Body of pancreas (tissue), 4 donors: ENCODE data around the gene GPX3. TPM values are rescaled to one million over a fixed set of nuclear protein-coding genes. Genes with fewer than 3 reads are reported as not detected.

Experiments
- ATAC-seq: fragments of 150-250 bp; one replicate; pipeline ENCODE4 v1.9.1; 2016
- DNase-seq, 4 donors: peaks; one replicate each; pipeline ENCODE4 v3.0.0-alpha.2; 2019
- H3K27ac ChIP-seq, 4 donors: fragments of 200-600 bp; sonication (generic); 1 replicate in 3 of 4; 2 replicates in 1 of 4; pipeline versions ENCODE4 v1.5.1 to v1.6.1; 2016 to 2019; ENCODE audit warnings: mild to moderate bottlenecking in 1 of 4, mixed read lengths in 1 of 4, moderate library complexity in 1 of 4
- H3K27me3 ChIP-seq, 2 donors: fragments of 200-600 bp; sonication (generic); one replicate each; pipeline ENCODE4 v1.6.0; 2016; ENCODE audit warnings: mild to moderate bottlenecking in 1 of 2
- H3K36me3 ChIP-seq, 2 donors: fragments of 200-600 bp; sonication (generic); replicated peaks in 1 of 2; 2 replicates each; pipeline ENCODE4 v1.5.1; 2016; ENCODE audit warnings: low read depth in 2 of 2; ENCODE audit not compliant: insufficient read depth in 1 of 2
- H3K4me1 ChIP-seq: fragments of 200-600 bp; sonication (generic); one replicate; pipeline ENCODE4 v1.6.0; 2016
- H3K4me3 ChIP-seq, 2 donors: fragments of 200-600 bp; sonication (generic); 1 replicate in 1 of 2; 2 replicates in 1 of 2; pipeline ENCODE4 v1.5.1; 2016 to 2019
- H3K9me3 ChIP-seq, 3 donors: fragments of 200-600 bp; sonication (generic); 1 replicate in 2 of 3; 2 replicates in 1 of 3; pipeline ENCODE4 v1.5.1; 2016
- CTCF ChIP-seq, 7 experiments: fragments of 450-650 bp in 4 of 7; fragments of 200-600 bp in 3 of 7; sonication (generic) in 3 of 7; IDR thresholded peaks; one replicate each; pipeline ENCODE4 v1.5.1; 2016 to 2019; ENCODE audit warnings: antibody characterized with exemption in 7 of 7
- POLR2A ChIP-seq, 3 donors: fragments of 450-650 bp; IDR thresholded peaks; one replicate each; pipeline ENCODE4 v1.6.1; 2016; ENCODE audit warnings: antibody characterized with exemption in 3 of 3, mild to moderate bottlenecking in 2 of 3
- WGBS, 2 donors: methylation state at CpG; one replicate each; pipeline ENCODE4 v1.1.5; 2017; 5-methylcytosine and 5-hydroxymethylcytosine counted together
- intact Hi-C: fragments of 100-400 bp; cut with DNase I; formaldehyde crosslinking; loops from one replicate; pipeline ENCODE4 v1.15.1; 2023
- total RNA-seq, 2 donors: library from RNA; depleted of rRNA; stranded (reverse); fragments of >200 nt; gene quantifications; one replicate each; pipeline ENCODE4 v1.1.0, GENCODE V29; 2016

GPX3 gene
- total RNA-seq, 2 donors from 2014 or later = 686 to 1,482 TPM

GRCh38 chr5:151073280-151073679, 52.9 kb downstream of the GPX3 start:
- H3K4me3 ChIP-seq = no peak overlapping the region
- no peaks in the 10 kb centered on the region for H3K36me3 ChIP-seq
- intact Hi-C loops = loop anchor here (5.0 kb wide), 1 partner anchor 34 kb away; no protein-coding TSS in a partner anchor
- H3K27me3 ChIP-seq = no peaks in the 10 kb centered on the region
- ATAC-seq = no peak
- H3K4me1 ChIP-seq = peaks cover 78% of the 10 kb centered on the region
- DNase-seq = no peak
- no peak overlapping the region for H3K27ac ChIP-seq
- H3K9me3 ChIP-seq = no peaks in the 10 kb centered on the region
- TF ChIP-seq CTCF (IDR thresholded peaks at IDR 0.05) = no peak
- no peak for TF ChIP-seq POLR2A (IDR thresholded peaks at IDR 0.05)
- 90 to 95% methylated on average over 2 of the region's 2 CpGs for WGBS, 2 donors

GRCh38 chr5:151074557-151074956, 54.2 kb downstream of the GPX3 start:
- Histone ChIP-seq H3K27ac (no peak overlapping the region), H3K27me3 (no peaks in the 10 kb centered on the region), H3K36me3 (no peaks in the 10 kb centered on the region), H3K4me1 (peaks cover 78% of the 10 kb centered on the region), H3K4me3 (no peak overlapping the region), H3K9me3 (no peaks in the 10 kb centered on the region)
- WGBS, 2 donors = 95 to 96% methylated on average over 2 of the region's 2 CpGs
- TF ChIP-seq POLR2A (IDR thresholded peaks at IDR 0.05) = no peak
- TF ChIP-seq CTCF (IDR thresholded peaks at IDR 0.05) = no peak
- ATAC-seq (no peak), DNase-seq (no peak)
- intact Hi-C loops = loop anchor here (5.0 kb wide), 1 partner anchor 33 kb away; no protein-coding TSS in a partner anchor

GRCh38 chr5:151075698-151076331, 55.4 kb downstream of the GPX3 start:
- Histone ChIP-seq H3K4me3 (no peak overlapping the region), H3K27me3 (no peaks in the 10 kb centered on the region), H3K36me3 (no peaks in the 10 kb centered on the region), H3K9me3 (no peaks in the 10 kb centered on the region), H3K27ac (peak overlapping the region; percentile 4 to 96 (median 33)), H3K4me1 (peaks cover 70% of the 10 kb centered on the region)
- intact Hi-C loops = no loop called here
- no peak for TF ChIP-seq CTCF (IDR thresholded peaks at IDR 0.05)
- peak in 2 of 3 donors; percentile 10 to 26 for TF ChIP-seq POLR2A (IDR thresholded peaks at IDR 0.05)
- 30 to 39% methylated on average over 2 to 5 of the region's 5 CpGs for WGBS, 2 donors
- DNase-seq = peak; percentile 69 to 88 (median 82)
- peak; percentile 61 for ATAC-seq

- no peak for ATAC-seq
- no peak for DNase-seq
- intact Hi-C loops = no loop called here
- TF ChIP-seq POLR2A (IDR thresholded peaks at IDR 0.05) = no peak
- TF ChIP-seq CTCF (IDR thresholded peaks at IDR 0.05) = no peak
- no peak overlapping the region for H3K4me3 ChIP-seq
- H3K27me3 ChIP-seq = no peaks in the 10 kb centered on the region
- H3K27ac ChIP-seq = peak overlapping the region in 2 of 4 donors; percentile 3 to 96
- WGBS, 2 donors = 91 to 94% methylated on average over 6 of the region's 6 CpGs
- H3K9me3 ChIP-seq = no peaks in the 10 kb centered on the region
- no peaks in the 10 kb centered on the region for H3K36me3 ChIP-seq
- H3K4me1 ChIP-seq = peaks cover 63% of the 10 kb centered on the region
These were observed 56.2 kb downstream of the GPX3 start for GRCh38 chr5:151076616-151077015.

GRCh38 chr5:151077419-151077818, 57.0 kb downstream of the GPX3 start:
- intact Hi-C loops = no loop called here
- Histone ChIP-seq H3K27ac (peak overlapping the region in 3 of 4 donors; percentile 94 to 97 (median 96)), H3K36me3 (no peaks in the 10 kb centered on the region), H3K9me3 (no peaks in the 10 kb centered on the region), H3K4me1 (peaks cover 62% of the 10 kb centered on the region), H3K4me3 (no peak overlapping the region), H3K27me3 (no peaks in the 10 kb centered on the region)
- DNase-seq (no peak), ATAC-seq (no peak)
- WGBS, 2 donors = 92 to 96% methylated on average over 4 to 9 of the region's 9 CpGs
- no peak for TF ChIP-seq CTCF (IDR thresholded peaks at IDR 0.05)
- TF ChIP-seq POLR2A (IDR thresholded peaks at IDR 0.05) = no peak
